ENCODE measurements around the gene ALDH1L2.

Gene ALDH1L2

GRCh38 chr12:105015543-105015942, 68.7 kb downstream of the ALDH1L2 start:
- Histone ChIP-seq H3K4me3 (ENCODE audit: low read depth, low read length) (no peak overlapping the region), H3K36me3 (ENCODE audit: control insufficient read depth in 2 of 2, insufficient read depth in 1 of 2, low read length in 2 of 2) (peaks cover 0 to 26% of the 10 kb centered on the region in 2 experiments; a peak in 1 of 3 replicates), H3K4me1 (ENCODE audit: control insufficient read depth, insufficient read depth, low read length) (no peaks in the 10 kb centered on the region), H3K9me3 (ENCODE audit: control insufficient read depth, insufficient read depth, low read depth, low read length) (no peaks in the 10 kb centered on the region), H3K27ac (ENCODE audit: extremely low read depth, low read depth, low read length) (no peak overlapping the region)
- ChIA-PET CTCF (interaction anchor here (0.6 kb wide), 1 partner anchor 906 kb away, joined by 4 read pairs; no protein-coding TSS in a partner anchor), POLR2A (no interaction called here)
- no peak for TF ChIP-seq ZNF354C (tag by site-specific recombination; IDR thresholded peaks at IDR 0.05; ENCODE audit: borderline replicate concordance, low read depth)
- no peak for TF ChIP-seq ZNF248 (tag by site-specific recombination; IDR thresholded peaks at IDR 0.05)

DNA sequence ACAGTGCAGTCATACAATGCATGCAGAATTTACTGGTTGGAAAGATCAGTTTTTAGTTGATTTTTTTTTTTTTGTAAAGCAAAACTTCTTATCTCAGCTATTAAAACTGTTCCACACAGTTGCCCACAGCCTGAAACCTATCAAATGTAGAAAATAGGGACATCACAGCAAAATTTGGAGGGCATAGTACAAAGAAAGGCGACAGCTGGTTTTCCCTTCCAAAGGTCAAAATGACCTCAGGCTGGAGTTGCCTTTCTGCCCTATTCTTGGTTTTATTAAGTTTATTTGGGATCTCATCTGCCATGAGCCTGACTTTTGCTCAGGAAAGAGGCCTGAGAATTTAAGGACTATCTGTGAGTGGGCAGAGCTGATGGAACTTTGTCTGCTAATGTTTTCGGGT, 69.7 kb downstream of the ALDH1L2 start:
- no peak for TF ChIP-seq ZNF585B (tag by site-specific recombination; IDR thresholded peaks at IDR 0.05)
- TF ChIP-seq ZIC2 (tag by site-specific recombination; IDR thresholded peaks at IDR 0.05) = no peak
- TF ChIP-seq ZNF174 (tag by site-specific recombination; IDR thresholded peaks at IDR 0.05) = no peak
- TF ChIP-seq ZNF791 (tag by site-specific recombination; IDR thresholded peaks at IDR 0.05) = no peak
- TF ChIP-seq, protein P1, sequence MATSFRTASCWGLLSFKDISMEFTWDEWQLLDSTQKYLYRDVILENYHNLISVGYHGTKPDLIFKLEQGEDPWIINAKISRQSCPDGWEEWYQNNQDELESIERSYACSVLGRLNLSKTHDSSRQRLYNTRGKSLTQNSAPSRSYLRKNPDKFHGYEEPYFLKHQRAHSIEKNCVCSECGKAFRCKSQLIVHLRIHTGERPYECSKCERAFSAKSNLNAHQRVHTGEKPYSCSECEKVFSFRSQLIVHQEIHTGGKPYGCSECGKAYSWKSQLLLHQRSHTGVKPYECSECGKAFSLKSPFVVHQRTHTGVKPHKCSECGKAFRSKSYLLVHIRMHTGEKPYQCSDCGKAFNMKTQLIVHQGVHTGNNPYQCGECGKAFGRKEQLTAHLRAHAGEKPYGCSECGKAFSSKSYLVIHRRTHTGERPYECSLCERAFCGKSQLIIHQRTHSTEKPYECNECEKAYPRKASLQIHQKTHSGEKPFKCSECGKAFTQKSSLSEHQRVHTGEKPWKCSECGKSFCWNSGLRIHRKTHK (tag by site-specific recombination; IDR thresholded peaks at IDR 0.05) = no peak
- TF ChIP-seq ZNF112 (tag by site-specific recombination; IDR thresholded peaks at IDR 0.05) = no peak
- TF ChIP-seq ZNF837 (tag by site-specific recombination; IDR thresholded peaks at IDR 0.05) = no peak
- no peak for TF ChIP-seq ZNF223 (tag by site-specific recombination; IDR thresholded peaks at IDR 0.05)
- TF ChIP-seq ZNF621 (tag by site-specific recombination; IDR thresholded peaks at IDR 0.05) = no peak
- no peak for TF ChIP-seq ZNF654 (tag by site-specific recombination; IDR thresholded peaks at IDR 0.05; ENCODE audit: low read depth)
- TF ChIP-seq, protein P2, sequence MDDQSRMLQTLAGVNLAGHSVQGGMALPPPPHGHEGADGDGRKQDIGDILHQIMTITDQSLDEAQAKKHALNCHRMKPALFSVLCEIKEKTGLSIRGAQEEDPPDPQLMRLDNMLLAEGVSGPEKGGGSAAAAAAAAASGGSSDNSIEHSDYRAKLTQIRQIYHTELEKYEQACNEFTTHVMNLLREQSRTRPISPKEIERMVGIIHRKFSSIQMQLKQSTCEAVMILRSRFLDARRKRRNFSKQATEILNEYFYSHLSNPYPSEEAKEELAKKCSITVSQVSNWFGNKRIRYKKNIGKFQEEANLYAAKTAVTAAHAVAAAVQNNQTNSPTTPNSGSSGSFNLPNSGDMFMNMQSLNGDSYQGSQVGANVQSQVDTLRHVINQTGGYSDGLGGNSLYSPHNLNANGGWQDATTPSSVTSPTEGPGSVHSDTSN (CRISPR knock-in tag; IDR thresholded peaks at IDR 0.05) = no peak
- no peak for TF ChIP-seq ZNF175 (tag by site-specific recombination; IDR thresholded peaks at IDR 0.05)
- TF ChIP-seq ZBTB1 (tag by site-specific recombination; IDR thresholded peaks at IDR 0.05) = no peak
- TF ChIP-seq ZFP69B (tag by site-specific recombination; IDR thresholded peaks at IDR 0.05) = no peak
- TF ChIP-seq TCF7L2 (IDR thresholded peaks at IDR 0.05; ENCODE audit: borderline replicate concordance, low read depth, low read length) = no peak
- TF ChIP-seq, protein P3, sequence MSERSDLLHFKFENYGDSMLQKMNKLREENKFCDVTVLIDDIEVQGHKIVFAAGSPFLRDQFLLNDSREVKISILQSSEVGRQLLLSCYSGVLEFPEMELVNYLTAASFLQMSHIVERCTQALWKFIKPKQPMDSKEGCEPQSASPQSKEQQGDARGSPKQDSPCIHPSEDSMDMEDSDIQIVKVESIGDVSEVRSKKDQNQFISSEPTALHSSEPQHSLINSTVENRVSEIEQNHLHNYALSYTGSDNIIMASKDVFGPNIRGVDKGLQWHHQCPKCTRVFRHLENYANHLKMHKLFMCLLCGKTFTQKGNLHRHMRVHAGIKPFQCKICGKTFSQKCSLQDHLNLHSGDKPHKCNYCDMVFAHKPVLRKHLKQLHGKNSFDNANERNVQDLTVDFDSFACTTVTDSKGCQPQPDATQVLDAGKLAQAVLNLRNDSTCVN (tag by site-specific recombination; optimal IDR thresholded peaks at IDR 0.05) = no peak
- TF ChIP-seq ZNF23 (tag by site-specific recombination; IDR thresholded peaks at IDR 0.05; ENCODE audit: borderline replicate concordance) = no peak
- TF ChIP-seq ZNF214 (tag by site-specific recombination; IDR thresholded peaks at IDR 0.05; ENCODE audit: borderline replicate concordance) = no peak
- TF ChIP-seq ZNF510 (tag by site-specific recombination; IDR thresholded peaks at IDR 0.05; ENCODE audit: insufficient replicate concordance) = no peak
- TF ChIP-seq ZNF792 (tag by site-specific recombination; IDR thresholded peaks at IDR 0.05) = no peak
- CTCF ChIA-PET = no interaction called here
- H3K4me1 ChIP-seq (ENCODE audit: control insufficient read depth, insufficient read depth, low read length) = no peaks in the 10 kb centered on the region
- no peak overlapping the region for H3K4me3 ChIP-seq (ENCODE audit: low read depth, low read length)
- peaks cover 0 to 26% of the 10 kb centered on the region in 2 experiments; a peak in 1 of 3 replicates for H3K36me3 ChIP-seq (ENCODE audit: control insufficient read depth in 2 of 2, insufficient read depth in 1 of 2, low read length in 2 of 2)
- no peak overlapping the region for H3K27ac ChIP-seq (ENCODE audit: extremely low read depth, low read depth, low read length)
- H3K9me3 ChIP-seq (ENCODE audit: control insufficient read depth, insufficient read depth, low read depth, low read length) = no peaks in the 10 kb centered on the region
- POLR2A ChIA-PET = interaction anchor here (0.7 kb wide), 1 partner anchor 10 kb away, joined by 3 read pairs; no protein-coding TSS in a partner anchor

Measured in HEK293 (cell line).